Naive thymus-derived CD4-positive, alpha-beta T cell (primary cell): Measurements from ENCODE around the gene ABR. TPM values are rescaled to one million over a fixed set of nuclear protein-coding genes. Genes with fewer than 3 reads are reported as not detected.

ENCODE experiments used
- ATAC-seq: fragments of 150-1000 bp; cut with Tn5 transposase; 2 replicates; pipeline ENCODE4 v1.10.0; 2021; ENCODE audit warnings: mild to moderate bottlenecking, moderate library complexity
- CTCF ChIA-PET: fragments of 350-600 bp; sonication (Branson Sonifier 250); formaldehyde crosslinking; loops from one replicate; lab custom pipeline; 2021; ENCODE audit warnings: antibody characterized with exemption; lab: Charles Lee
- POLR2A ChIA-PET: fragments of 350-600 bp; sonication (Branson Sonifier 250); formaldehyde crosslinking; loops from one replicate; lab custom pipeline; 2021; ENCODE audit warnings: antibody characterized with exemption, inconsistent platforms; lab: Charles Lee
- DNase-seq, 9 donors: peaks; one replicate each; pipeline versions ENCODE4 v3.0.0 to v3.0.0-alpha.2; 2020 to 2022; ENCODE audit warnings: mixed read lengths in 1 of 9
- H3K27ac ChIP-seq: one replicate; pipeline ENCODE4 v1.7.0; 2013; ENCODE audit warnings: mild to moderate bottlenecking, low read depth, low read length, moderate library complexity
- H3K27me3 ChIP-seq, 2 donors: one replicate each; pipeline ENCODE4 v1.7.0; 2013; ENCODE audit warnings: low read length in 2 of 2, mild to moderate bottlenecking in 2 of 2, moderate library complexity in 2 of 2; ENCODE audit not compliant: control insufficient read depth in 2 of 2, insufficient read depth in 2 of 2
- H3K36me3 ChIP-seq, 3 experiments: 1 replicate in 2 of 3; 2 replicates in 1 of 3; pipeline ENCODE4 v1.7.0; 2013; ENCODE audit warnings: low read length in 3 of 3, mild to moderate bottlenecking in 3 of 3, moderate library complexity in 1 of 3; ENCODE audit not compliant: insufficient read depth in 3 of 3, control insufficient read depth in 2 of 3
- H3K4me1 ChIP-seq, 2 donors: one replicate each; pipeline ENCODE4 v1.7.0; 2013; ENCODE audit warnings: low read length in 2 of 2, mild to moderate bottlenecking in 2 of 2, moderate library complexity in 1 of 2; ENCODE audit not compliant: control insufficient read depth in 2 of 2, insufficient read depth in 2 of 2
- H3K4me3 ChIP-seq: 2 replicates; pipeline ENCODE4 v1.7.0; 2013; ENCODE audit warnings: mild to moderate bottlenecking, low read length
- H3K9me3 ChIP-seq, 3 experiments: 1 replicate in 2 of 3; 2 replicates in 1 of 3; pipeline ENCODE4 v1.7.0; 2013; ENCODE audit warnings: low read length in 3 of 3; ENCODE audit not compliant: control insufficient read depth in 2 of 3
- H3K27ac Mint-ChIP-seq, 9 donors: one replicate each; pipeline ENCODE4 v1.8.0; 2020 to 2022; ENCODE audit warnings: mixed read lengths in 9 of 9, mild to moderate bottlenecking in 8 of 9, moderate library complexity in 5 of 9, inconsistent platforms in 2 of 9
- H3K27me3 Mint-ChIP-seq, 5 donors: one replicate each; pipeline ENCODE4 v1.8.0; 2021 to 2022; ENCODE audit warnings: mixed read lengths in 5 of 5, mild to moderate bottlenecking in 1 of 5
- H3K36me3 Mint-ChIP-seq, 5 donors: one replicate each; pipeline ENCODE4 v1.8.0; 2020 to 2022; ENCODE audit warnings: mixed read lengths in 5 of 5, mild to moderate bottlenecking in 3 of 5, inconsistent platforms in 1 of 5
- H3K4me1 Mint-ChIP-seq, 7 donors: one replicate each; pipeline ENCODE4 v1.8.0; 2020 to 2022; ENCODE audit warnings: mixed read lengths in 7 of 7, mild to moderate bottlenecking in 3 of 7, inconsistent platforms in 1 of 7
- H3K4me3 Mint-ChIP-seq, 10 donors: one replicate each; pipeline ENCODE4 v1.8.0; 2020 to 2022; ENCODE audit warnings: mild to moderate bottlenecking in 10 of 10, mixed read lengths in 10 of 10, moderate library complexity in 6 of 10, inconsistent platforms in 2 of 10
- H3K9me3 Mint-ChIP-seq, 11 donors: one replicate each; pipeline ENCODE4 v1.8.0; 2020 to 2022; ENCODE audit warnings: mixed read lengths in 11 of 11, mild to moderate bottlenecking in 4 of 11, inconsistent platforms in 1 of 11, moderate library complexity in 1 of 11
- intact Hi-C, 2 donors: fragments of 100-400 bp; cut with micrococcal nuclease; formaldehyde crosslinking; loops; one replicate each; pipeline ENCODE4 v1.15.1; 2023
- polyA plus RNA-seq, 2 donors: library from polyadenylated mRNA; unstranded; fragments of 300-500 nt; fragmentation: Illumina TruSeq; gene quantifications; one replicate each; pipeline ENCODE4 v1.2.3, GENCODE V29; 2021
- total RNA-seq, 6 experiments: library from RNA in 5 of 6; stranded (reverse) in 5 of 6; gene quantifications; 1 replicate in 5 of 6; 2 replicates in 1 of 6; pipeline ENCODE4 v1.2.3 and lab custom pipeline; 2021 to 2026

The ABR gene
- total and polyA plus RNA-seq, 7 experiments from 2014 or later: 13.1 to 152 (median 139) TPM

- no peak overlapping the region for H3K4me3 Mint-ChIP-seq
- no peak overlapping the region for H3K4me3 ChIP-seq
- ATAC-seq (no peak), DNase-seq (no peak)
- H3K4me1 Mint-ChIP-seq: peaks cover 0 to 4% (median 0%) of the 10 kb centered on the region in 7 donors
- POLR2A ChIA-PET: interaction anchor here (1.2 kb wide), 1 partner anchor 12 kb away, joined by 3 read pairs; no protein-coding TSS in a partner anchor
- CTCF ChIA-PET: interaction anchor here (0.9 to 1.2 kb wide), 3 partner anchors 19 to 261 kb away, joined by 3 to 5 read pairs (median 3); no protein-coding TSS in a partner anchor
- H3K36me3 Mint-ChIP-seq: peaks cover 10 to 44% (median 22%) of the 10 kb centered on the region in 5 donors
- H3K27ac Mint-ChIP-seq: peak overlapping the region in 3 of 9 donors; percentile 21 to 78 (median 70)
- no peak overlapping the region for H3K27ac ChIP-seq
- H3K4me1 ChIP-seq: no peaks in the 10 kb centered on the region
- H3K9me3 Mint-ChIP-seq: peaks cover 0 to 1% (median 0%) of the 10 kb centered on the region in 11 donors
- no peaks in the 10 kb centered on the region for H3K27me3 ChIP-seq
- no peaks in the 10 kb centered on the region for H3K9me3 ChIP-seq
- intact Hi-C loops: loop anchor here in 1 of 2 donors (10.0 kb wide), 1 partner anchor 48 kb away; no protein-coding TSS in a partner anchor
- no peaks in the 10 kb centered on the region for H3K27me3 Mint-ChIP-seq
- H3K36me3 ChIP-seq: peaks cover 0 to 68% (median 14%) of the 10 kb centered on the region in 3 experiments
Measured at GRCh38 chr17:1056761-1057160, 123.0 kb downstream of the ABR start.

DNA sequence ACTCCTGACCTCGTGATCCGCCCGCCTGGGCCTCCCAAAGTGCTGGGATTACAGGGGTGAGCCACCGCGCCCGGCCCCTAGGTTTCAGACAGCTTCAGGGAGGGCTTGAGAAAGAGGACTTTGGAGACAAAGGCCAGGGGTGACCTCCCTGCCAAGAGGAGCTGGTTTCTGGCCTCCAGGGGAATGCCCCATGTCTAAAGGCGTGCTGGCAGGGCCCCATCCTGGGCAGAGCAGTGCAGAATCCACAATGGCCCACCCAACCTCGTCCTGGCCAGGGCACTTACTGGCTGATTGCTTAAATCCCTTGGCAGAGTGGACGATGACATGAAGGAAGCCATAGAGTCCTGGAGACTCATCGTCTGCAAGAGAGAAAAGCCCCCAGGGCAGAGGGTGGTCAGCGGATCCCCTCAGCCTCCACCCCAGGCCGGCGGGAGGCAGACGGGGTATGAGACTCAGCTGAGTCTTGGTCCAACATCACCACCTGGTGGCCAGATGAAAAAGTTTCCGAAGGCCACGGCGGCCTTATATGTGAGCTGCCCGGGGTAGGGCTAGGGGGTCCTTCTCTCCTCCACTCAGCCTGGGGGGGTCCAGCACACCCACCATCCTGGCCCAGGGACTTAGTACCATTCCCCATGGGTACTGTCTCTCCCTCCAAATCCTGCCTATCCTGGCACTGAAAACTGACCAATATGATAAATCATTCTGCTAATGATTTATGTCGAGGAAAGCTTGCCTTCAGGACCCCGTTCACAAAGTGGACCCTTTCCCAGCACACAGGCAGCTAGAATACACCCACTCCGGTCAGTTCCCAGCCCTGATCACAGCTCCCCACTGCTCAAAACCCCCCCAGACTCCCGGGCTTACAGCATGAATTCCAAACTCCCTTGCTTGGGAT lies 123.8 kb downstream of the ABR start:
- Histone ChIP-seq H3K9me3 (no peaks in the 10 kb centered on the region), H3K27me3 (no peaks in the 10 kb centered on the region), H3K27ac (no peak overlapping the region), H3K36me3 (peaks cover 0 to 61% (median 14%) of the 10 kb centered on the region in 3 experiments), H3K4me3 (no peak overlapping the region), H3K4me1 (no peaks in the 10 kb centered on the region)
- intact Hi-C loops: loop anchor here in 1 of 2 donors (10.0 kb wide), 1 partner anchor 49 kb away; no protein-coding TSS in a partner anchor
- Mint-ChIP-seq H3K27ac (peak overlapping the region in 2 of 9 donors; percentile 21 to 78), H3K36me3 (peaks cover 10 to 40% (median 19%) of the 10 kb centered on the region in 5 donors), H3K4me1 (peaks cover 0 to 4% (median 0%) of the 10 kb centered on the region in 7 donors), H3K9me3 (peaks cover 0 to 1% (median 0%) of the 10 kb centered on the region in 11 donors), H3K27me3 (no peaks in the 10 kb centered on the region), H3K4me3 (no peak overlapping the region)
- ATAC-seq: peak; percentile 74
- peak in 6 of 9 donors; percentile 16 to 42 (median 31) for DNase-seq
- ChIA-PET CTCF (interaction anchor here (0.6 to 1.2 kb wide), 5 partner anchors 20 to 260 kb away, joined by 3 to 5 read pairs (median 3); no protein-coding TSS in a partner anchor), POLR2A (interaction anchor here (1.2 kb wide), 1 partner anchor 12 kb away, joined by 3 read pairs; no protein-coding TSS in a partner anchor)

- Histone ChIP-seq H3K4me3 (no peak overlapping the region), H3K27me3 (no peaks in the 10 kb centered on the region), H3K27ac (no peak overlapping the region), H3K9me3 (no peaks in the 10 kb centered on the region), H3K4me1 (no peaks in the 10 kb centered on the region), H3K36me3 (peaks cover 0 to 65% (median 14%) of the 10 kb centered on the region in 3 experiments)
- DNase-seq (no peak), ATAC-seq (no peak)
- intact Hi-C loops: loop anchor here in 1 of 2 donors (10.0 kb wide), 1 partner anchor 50 kb away; no protein-coding TSS in a partner anchor
- H3K36me3 Mint-ChIP-seq: peaks cover 10 to 38% (median 19%) of the 10 kb centered on the region in 5 donors
- H3K27me3 Mint-ChIP-seq: no peaks in the 10 kb centered on the region
- H3K4me3 Mint-ChIP-seq: no peak overlapping the region
- peaks cover 0 to 1% (median 0%) of the 10 kb centered on the region in 11 donors for H3K9me3 Mint-ChIP-seq
- POLR2A ChIA-PET: no interaction called here
- CTCF ChIA-PET: interaction anchor here (0.8 kb wide), 1 partner anchor 42 kb away, joined by 3 read pairs; no protein-coding TSS in a partner anchor
- H3K4me1 Mint-ChIP-seq: peaks cover 0 to 4% (median 0%) of the 10 kb centered on the region in 7 donors
- H3K27ac Mint-ChIP-seq: no peak overlapping the region
Measured at GRCh38 chr17:1055231-1055630, 124.5 kb downstream of the ABR start.

DNA sequence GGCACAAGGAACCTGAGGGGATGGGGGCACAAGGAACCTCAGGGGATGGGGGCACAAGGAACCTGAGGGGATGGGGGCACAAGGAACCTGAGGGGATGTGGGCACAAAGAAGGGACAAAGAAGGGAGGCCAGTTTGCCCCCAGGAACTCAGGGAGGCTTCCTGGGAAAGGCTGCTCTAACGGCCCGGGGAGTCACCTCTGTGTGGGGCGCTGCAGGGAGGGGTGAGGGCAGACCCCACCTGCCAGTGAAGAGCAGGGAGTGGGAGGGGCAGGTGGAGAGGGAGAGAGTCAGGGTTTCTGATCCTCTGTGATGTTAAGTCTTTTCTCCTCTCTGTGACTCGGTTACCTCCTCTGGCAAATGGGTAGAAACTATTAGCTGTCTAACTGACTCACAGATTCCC lies 125.1 kb downstream of the ABR start:
- DNase-seq: no peak
- Histone ChIP-seq H3K36me3 (peaks cover 0 to 68% (median 14%) of the 10 kb centered on the region in 3 experiments), H3K27ac (no peak overlapping the region), H3K4me1 (no peaks in the 10 kb centered on the region), H3K27me3 (no peaks in the 10 kb centered on the region), H3K9me3 (no peaks in the 10 kb centered on the region), H3K4me3 (no peak overlapping the region)
- no peaks in the 10 kb centered on the region for H3K27me3 Mint-ChIP-seq
- peaks cover 0 to 1% (median 0%) of the 10 kb centered on the region in 11 donors for H3K9me3 Mint-ChIP-seq
- H3K27ac Mint-ChIP-seq: no peak overlapping the region
- no peak overlapping the region for H3K4me3 Mint-ChIP-seq
- POLR2A ChIA-PET: no interaction called here
- CTCF ChIA-PET: no interaction called here
- peaks cover 8 to 37% (median 19%) of the 10 kb centered on the region in 5 donors for H3K36me3 Mint-ChIP-seq
- H3K4me1 Mint-ChIP-seq: peaks cover 0 to 4% (median 0%) of the 10 kb centered on the region in 7 donors
- no peak for ATAC-seq
- intact Hi-C loops: loop anchor here in 1 of 2 donors (10.0 kb wide), 1 partner anchor 50 kb away; no protein-coding TSS in a partner anchor

DNA sequence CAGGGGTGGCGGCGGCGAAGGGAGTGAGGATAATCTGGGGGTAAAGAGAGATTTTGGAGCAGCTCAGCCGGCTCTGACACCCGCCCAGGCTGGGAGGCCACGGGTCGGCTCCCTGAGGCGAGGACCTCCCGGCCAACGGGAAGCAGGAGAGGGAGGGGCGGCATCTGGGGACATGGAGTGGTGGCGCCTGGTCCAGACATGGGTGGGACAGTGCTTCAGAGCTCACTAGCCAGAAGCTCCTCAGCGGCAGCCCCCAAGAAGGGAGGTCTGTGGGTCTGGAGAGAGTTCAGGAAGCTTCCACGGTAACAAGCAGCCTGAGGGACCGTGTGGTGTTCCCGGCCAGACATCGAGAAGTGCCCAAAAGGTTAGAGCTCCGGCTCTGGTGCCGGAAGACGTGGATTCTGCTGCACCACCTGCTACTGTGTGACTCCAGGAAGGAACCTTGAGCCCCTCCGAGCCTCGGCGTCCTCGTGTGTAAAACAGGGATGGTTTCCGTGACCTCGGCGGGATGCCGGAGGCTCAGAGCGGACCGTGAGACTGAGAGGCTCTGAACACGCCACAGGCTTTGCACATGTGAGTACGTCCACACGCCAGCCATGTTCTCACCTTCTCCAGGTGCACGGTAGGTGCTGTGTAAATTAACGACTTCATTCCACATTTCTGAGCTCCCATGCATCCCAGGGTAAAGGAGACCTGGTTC lies 126.0 kb downstream of the ABR start:
- DNase-seq: no peak
- no peaks in the 10 kb centered on the region for H3K4me1 ChIP-seq
- no peaks in the 10 kb centered on the region for H3K9me3 ChIP-seq
- H3K36me3 ChIP-seq: peaks cover 0 to 68% (median 12%) of the 10 kb centered on the region in 3 experiments
- H3K9me3 Mint-ChIP-seq: peaks cover 0 to 1% (median 0%) of the 10 kb centered on the region in 11 donors
- no peak for ATAC-seq
- intact Hi-C loops: loop anchor here in 1 of 2 donors (10.0 kb wide), 1 partner anchor 51 kb away; no protein-coding TSS in a partner anchor
- H3K27me3 ChIP-seq: no peaks in the 10 kb centered on the region
- no peak overlapping the region for H3K27ac ChIP-seq
- no peaks in the 10 kb centered on the region for H3K27me3 Mint-ChIP-seq
- H3K4me3 ChIP-seq: no peak overlapping the region
- peak overlapping the region in 1 of 9 donors; percentile 21 for H3K27ac Mint-ChIP-seq
- POLR2A ChIA-PET: no interaction called here
- peaks cover 4 to 30% (median 11%) of the 10 kb centered on the region in 5 donors for H3K36me3 Mint-ChIP-seq
- no peak overlapping the region for H3K4me3 Mint-ChIP-seq
- peaks cover 0 to 2% (median 0%) of the 10 kb centered on the region in 7 donors for H3K4me1 Mint-ChIP-seq
- CTCF ChIA-PET: no interaction called here
